Pancreas (tissue), 10 donors: ENCODE measurements around the gene CXCL12. TPM values are rescaled to one million over a fixed set of nuclear protein-coding genes. Genes with fewer than 3 reads are reported as not detected.
A peak's percentile ranks its signal among the peaks of the same experiment; 100 is the strongest.

Experiments used
- ATAC-seq, 4 donors: fragments of 200-7000 bp; cut with Tn5 transposase; one replicate each; pipeline versions ENCODE4 v1.8.0 to v1.9.1; 2020; ENCODE audit warnings: mild to moderate bottlenecking in 4 of 4, moderate library complexity in 4 of 4
- DNase-seq, 6 donors: peaks; one replicate each; pipeline ENCODE4 v3.0.0-alpha.2; 2020
- FAIRE-seq: peaks from 2 replicates; lab custom pipeline; 2012; peaks lifted over from hg19 to GRCh38; lab: Jason Lieb, UNC
- H3K27ac ChIP-seq, 4 donors: fragments of 200-600 bp; sonication (generic); 1 replicate in 3 of 4; 2 replicates in 1 of 4; pipeline versions ENCODE4 v1.5.0 to v1.8.0; 2020
- H3K27me3 ChIP-seq, 4 donors: fragments of 200-600 bp; one replicate each; pipeline ENCODE4 v1.8.0; 2021
- H3K36me3 ChIP-seq, 3 donors: fragments of 200-600 bp; sonication (generic) in 1 of 3; one replicate each; pipeline versions ENCODE4 v1.5.0 to v1.8.0; 2020 to 2021
- H3K4me1 ChIP-seq, 3 donors: fragments of 200-600 bp; one replicate each; pipeline ENCODE4 v1.8.0; 2021
- H3K4me3 ChIP-seq, 4 donors: fragments of 200-600 bp; sonication (generic) in 2 of 4; one replicate each; pipeline versions ENCODE4 v1.5.0 to v1.8.0; 2020 to 2021
- H3K9me3 ChIP-seq, 4 donors: fragments of 200-600 bp; one replicate each; pipeline ENCODE4 v1.8.0; 2021
- CTCF ChIP-seq, 4 donors: fragments of 200-600 bp; sonication (generic) in 3 of 4; IDR thresholded peaks; one replicate each; pipeline versions ENCODE4 v1.5.0 to v1.8.0; 2021; ENCODE audit warnings: antibody characterized with exemption in 4 of 4
- WGBS, 2 donors: extraction: QIAGEN DNeasy Blood & Tissue Kit; methylation state at CpG; one replicate each; pipeline ENCODE4 v1.1.7; 2013; 5-methylcytosine and 5-hydroxymethylcytosine counted together
- intact Hi-C, 3 donors: fragments of 100-400 bp; cut with DNase I; formaldehyde crosslinking; loops; one replicate each; pipeline versions ENCODE4 v1.11.1 to v1.14.2; 2022
- polyA plus RNA-seq, 2 donors: library from polyadenylated mRNA; stranded (reverse); fragments of 200-250 nt; gene quantifications; one replicate each; pipeline ENCODE4 v1.2.3, GENCODE V29; 2013
- total RNA-seq, 6 donors: library from RNA; stranded (reverse); fragmentation: NEBNext Ultra II Directional in 4 of 6; extraction: Animal tissue kit (Norgen Biotek cat#: 25700) in 4 of 6; gene quantifications; one replicate each; pipeline versions ENCODE4 v1.2.1 to v1.2.4, GENCODE V29; 2021 to 2023
- donor health status: healthy with polysubstance abuse.
- donor health status: DM: no; HTN: no; CAD: no; lungs with moderate emphysema.
- donor health status: DM: no; HTN: no; CAD: no.
- donor health status: control.
- donor health status: control.
- donor health status: Bipolar disorder and iron deficiency.
- donor health status: DM: yes; HTN: yes; CAD: no.
- donor health status: DM: no; HTN: no; CAD: no.
- donor health status: DM: no; HTN: no; CAD: no.
- donor health status: DM: yes; HTN: yes; CAD: no.

Gene CXCL12
- total and polyA plus RNA-seq, 8 donors, result 35.9 to 131 (median 91.1) TPM

GRCh38 chr10:44335330-44336021, 49.4 kb downstream of the CXCL12 start:
- ATAC-seq, result no peak
- TF ChIP-seq CTCF (IDR thresholded peaks at IDR 0.05), result no peak
- H3K36me3 ChIP-seq, result no peaks in the 10 kb centered on the region
- intact Hi-C loops, result no loop called here
- H3K27ac ChIP-seq, result no peak overlapping the region
- WGBS, 2 donors, result 84% methylated on average over 9 of the region's 9 CpGs
- H3K4me1 ChIP-seq, result peaks cover 0 to 3% (median 3%) of the 10 kb centered on the region in 3 donors
- no peaks in the 10 kb centered on the region for H3K9me3 ChIP-seq
- no peak for DNase-seq
- H3K4me3 ChIP-seq, result no peak overlapping the region
- no peaks in the 10 kb centered on the region for H3K27me3 ChIP-seq
- no peak for FAIRE-seq

DNA sequence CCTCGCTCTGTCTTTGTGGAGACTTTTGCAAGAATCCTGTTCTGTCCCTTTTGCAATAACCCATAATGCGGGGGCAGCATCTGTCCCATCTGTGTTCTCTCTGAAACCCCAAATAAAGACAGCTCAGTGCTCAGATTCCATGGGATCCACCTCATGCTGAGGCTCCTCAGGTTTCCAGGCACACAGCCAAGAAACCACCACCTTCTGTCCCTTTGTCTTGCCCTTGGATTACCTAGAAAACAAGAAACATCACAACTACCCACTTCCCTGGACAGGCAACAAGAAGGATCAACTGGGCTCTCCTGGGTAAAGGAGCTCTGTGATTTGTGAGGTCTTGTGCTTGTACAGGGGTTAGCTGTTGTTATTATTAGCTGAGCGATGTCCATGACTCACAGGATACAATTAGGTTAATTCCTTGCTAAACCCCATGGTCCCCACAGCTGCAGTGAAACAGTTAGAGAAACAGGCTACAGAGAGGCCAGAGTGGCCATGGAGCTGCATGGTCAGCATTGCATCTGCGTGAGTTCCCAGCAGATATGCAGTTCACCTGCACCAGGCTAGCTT, 50.2 kb downstream of the CXCL12 start:
- DNase-seq, result peak in 1 of 6 donors; percentile 6
- 78 to 82% methylated on average over 4 of the region's 4 CpGs for WGBS, 2 donors

DNA sequence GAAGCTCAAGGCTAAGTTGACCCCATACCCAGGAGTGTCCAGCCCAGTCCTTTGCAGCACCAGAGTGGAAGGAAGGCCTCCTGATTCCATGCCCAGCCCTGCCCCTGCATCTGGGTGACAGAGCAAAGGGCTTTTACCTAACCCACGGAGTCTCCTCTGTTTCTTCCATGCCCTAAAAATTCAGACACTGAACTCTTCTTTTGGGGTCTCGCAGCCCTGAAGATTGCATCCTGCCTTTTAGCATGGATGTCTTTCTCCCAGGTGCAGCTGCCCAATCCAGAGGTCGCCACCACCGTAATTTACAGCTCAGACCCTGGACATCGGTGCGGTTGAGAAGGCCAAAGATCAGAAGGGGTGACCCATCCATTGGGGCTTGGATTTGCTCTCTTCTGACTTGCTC, 50.8 kb downstream of the CXCL12 start:
- no peaks in the 10 kb centered on the region for H3K27me3 ChIP-seq
- TF ChIP-seq CTCF (IDR thresholded peaks at IDR 0.05), result no peak
- intact Hi-C loops, result no loop called here
- peaks cover 0 to 6% (median 3%) of the 10 kb centered on the region in 3 donors for H3K4me1 ChIP-seq
- no peak for DNase-seq
- H3K36me3 ChIP-seq, result no peaks in the 10 kb centered on the region
- H3K9me3 ChIP-seq, result no peaks in the 10 kb centered on the region
- no peak for FAIRE-seq
- 97% methylated on average over 6 of the region's 6 CpGs for WGBS, 2 donors
- no peak for ATAC-seq
- H3K4me3 ChIP-seq, result no peak overlapping the region
- H3K27ac ChIP-seq, result no peak overlapping the region

More for the DNA sequence above, 50.2 kb downstream of the CXCL12 start:
- FAIRE-seq (no peak), ATAC-seq (peak; percentile 54 to 92 (median 67))
- H3K27ac ChIP-seq, result no peak overlapping the region
- no peaks in the 10 kb centered on the region for H3K36me3 ChIP-seq
- no peak overlapping the region for H3K4me3 ChIP-seq
- intact Hi-C loops, result no loop called here
- H3K27me3 ChIP-seq, result no peaks in the 10 kb centered on the region
- H3K9me3 ChIP-seq, result no peaks in the 10 kb centered on the region
- peaks cover 0 to 6% (median 3%) of the 10 kb centered on the region in 3 donors for H3K4me1 ChIP-seq
- no peak for TF ChIP-seq CTCF (IDR thresholded peaks at IDR 0.05)

DNA sequence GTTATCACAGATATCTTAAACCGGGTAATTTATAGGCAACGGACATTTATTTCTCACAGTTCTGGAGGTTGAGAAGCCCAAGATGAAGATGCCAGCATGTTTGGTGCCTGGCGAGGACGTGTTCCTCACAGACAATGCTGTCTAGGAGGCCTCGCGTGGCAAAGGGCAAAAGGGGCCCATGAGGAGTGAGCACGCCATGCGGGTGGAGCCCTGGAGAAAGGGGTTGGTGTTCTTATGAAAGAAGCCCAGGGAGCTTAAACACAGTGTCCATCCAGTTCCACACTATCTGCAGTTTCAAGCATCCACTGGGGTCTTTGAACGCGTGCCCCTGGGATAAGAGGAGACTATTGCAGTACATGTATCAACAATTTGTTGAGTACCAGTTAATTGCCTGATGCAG, 51.4 kb downstream of the CXCL12 start:
- Histone ChIP-seq H3K27me3 (no peaks in the 10 kb centered on the region), H3K4me1 (peaks cover 0 to 6% (median 3%) of the 10 kb centered on the region in 3 donors), H3K4me3 (no peak overlapping the region), H3K9me3 (no peaks in the 10 kb centered on the region), H3K36me3 (no peaks in the 10 kb centered on the region), H3K27ac (no peak overlapping the region)
- ATAC-seq (no peak), DNase-seq (peak in 1 of 6 donors; percentile 4), FAIRE-seq (no peak)
- intact Hi-C loops, result no loop called here
- no peak for TF ChIP-seq CTCF (IDR thresholded peaks at IDR 0.05)
- WGBS, 2 donors, result 96 to 97% methylated on average over 10 of the region's 10 CpGs

- Histone ChIP-seq H3K4me1 (peaks cover 0 to 6% (median 3%) of the 10 kb centered on the region in 3 donors), H3K9me3 (no peaks in the 10 kb centered on the region), H3K4me3 (no peak overlapping the region), H3K36me3 (no peaks in the 10 kb centered on the region), H3K27ac (no peak overlapping the region), H3K27me3 (no peaks in the 10 kb centered on the region)
- DNase-seq (no peak), ATAC-seq (no peak), FAIRE-seq (no peak)
- intact Hi-C loops, result no loop called here
- 66 to 74% methylated on average over 7 of the region's 7 CpGs for WGBS, 2 donors
- TF ChIP-seq CTCF (IDR thresholded peaks at IDR 0.05), result no peak
Observed at GRCh38 chr10:44332465-44332864, 52.4 kb downstream of the CXCL12 start.
